ENCODE data around the gene MB21D2.
"Not testable (repeated sequence)": the region's sequence is repeated elsewhere in the genome, so short reads cannot be mapped to it uniquely, and the experiment has no call there.

Gene MB21D2

GRCh38 chr3:192917404-192918274 is at the start of gene MB21D2:
MB21D2 (minus strand) TSS chr3:192917856; CDS start chr3:192917840, 16 bp downstream.
- no peak for FAIRE-seq

GRCh38 chr3:192964959-192965719 is 47.5 kb upstream of the MB21D2 start:
- FAIRE-seq, result not testable (repeated sequence)

GRCh38 chr3:192959773-192960172 is 42.1 kb upstream of the MB21D2 start:
- FAIRE-seq, result no peak

GRCh38 chr3:192958219-192958872 is 40.7 kb upstream of the MB21D2 start:
- no peak for FAIRE-seq

- no peak for FAIRE-seq
Observed at GRCh38 chr3:192957441-192958021, 39.9 kb upstream of the MB21D2 start.

- FAIRE-seq, result no peak
Observed at GRCh38 chr3:192953926-192954325, 36.3 kb upstream of the MB21D2 start.

- no peak for FAIRE-seq
Observed at GRCh38 chr3:192947421-192947820, 29.8 kb upstream of the MB21D2 start.

GRCh38 chr3:192943393-192943792 is 25.7 kb upstream of the MB21D2 start:
- no peak for FAIRE-seq

GRCh38 chr3:192942625-192943024 is 25.0 kb upstream of the MB21D2 start:
- FAIRE-seq, result no peak

- FAIRE-seq, result no peak
Observed at GRCh38 chr3:192940129-192940528, 22.5 kb upstream of the MB21D2 start.

GRCh38 chr3:192935441-192935840 is 17.8 kb upstream of the MB21D2 start:
- no peak for FAIRE-seq

- FAIRE-seq, result no peak
Observed at GRCh38 chr3:192933779-192934460, 16.3 kb upstream of the MB21D2 start.

- FAIRE-seq, result no peak
Observed at GRCh38 chr3:192933259-192933658, 15.6 kb upstream of the MB21D2 start.

- no peak for FAIRE-seq
Observed at GRCh38 chr3:192931825-192932224, 14.2 kb upstream of the MB21D2 start.

GRCh38 chr3:192930577-192930976 is 12.9 kb upstream of the MB21D2 start:
- no peak for FAIRE-seq

- FAIRE-seq, result no peak
Observed at GRCh38 chr3:192929755-192930547, 12.3 kb upstream of the MB21D2 start.

GRCh38 chr3:192929146-192929545 is 11.5 kb upstream of the MB21D2 start:
- no peak for FAIRE-seq

- no peak for FAIRE-seq
Observed at GRCh38 chr3:192928720-192929119, 11.1 kb upstream of the MB21D2 start.

- no peak for FAIRE-seq
Observed at GRCh38 chr3:192928016-192928415, 10.4 kb upstream of the MB21D2 start.

- no peak for FAIRE-seq
Observed at GRCh38 chr3:192927016-192927415, 9.4 kb upstream of the MB21D2 start.

GRCh38 chr3:192923731-192924130 is 6.1 kb upstream of the MB21D2 start:
- FAIRE-seq, result no peak
